Activated CD8-positive, alpha-beta memory T cell treated with anti-CD3 and anti-CD28 coated beads, Interleukin-2, amount 10 ng/mL, durations not matched to agents 7 days and 5 days (primary cell): ENCODE results near the gene OXTR. TPM values are rescaled to one million over a fixed set of nuclear protein-coding genes. Genes with fewer than 3 reads are reported as not detected.

Experiments
- ATAC-seq: fragments of 150-1000 bp; cut with Tn5 transposase; one replicate; pipeline ENCODE4 v1.10.0; 2021; ENCODE audit warnings: moderate library complexity
- CTCF ChIA-PET: fragments of 350-600 bp; sonication (Branson Sonifier 250); formaldehyde crosslinking; loops from one replicate; lab custom pipeline; 2021; ENCODE audit warnings: antibody characterized with exemption; lab: Charles Lee
- DNase-seq: peaks from one replicate; pipeline ENCODE4 v3.0.0-alpha.2; 2020
- H3K27ac Mint-ChIP-seq: one replicate; pipeline ENCODE4 v1.8.0; 2021; ENCODE audit warnings: mild to moderate bottlenecking, mixed read lengths
- H3K27me3 Mint-ChIP-seq: one replicate; pipeline ENCODE4 v1.8.0; 2021; ENCODE audit warnings: mixed read lengths
- H3K36me3 Mint-ChIP-seq: one replicate; pipeline ENCODE4 v1.8.0; 2021; ENCODE audit warnings: mild to moderate bottlenecking, mixed read lengths
- H3K4me1 Mint-ChIP-seq: one replicate; pipeline ENCODE4 v1.8.0; 2021; ENCODE audit warnings: mixed read lengths
- H3K4me3 Mint-ChIP-seq: one replicate; pipeline ENCODE4 v1.8.0; 2021; ENCODE audit warnings: mild to moderate bottlenecking, moderate library complexity, mixed read lengths
- H3K9me3 Mint-ChIP-seq: one replicate; pipeline ENCODE4 v1.8.0; 2022; ENCODE audit warnings: low read depth, mixed read lengths
- total RNA-seq, 2 experiments: library from RNA; stranded (reverse); gene quantifications; one replicate each; pipeline ENCODE4 v1.2.3, GENCODE V29; 2021

Gene OXTR
- total RNA-seq, 2 experiments from 2014 or later, result 1.3 to 1.4 TPM

DNA sequence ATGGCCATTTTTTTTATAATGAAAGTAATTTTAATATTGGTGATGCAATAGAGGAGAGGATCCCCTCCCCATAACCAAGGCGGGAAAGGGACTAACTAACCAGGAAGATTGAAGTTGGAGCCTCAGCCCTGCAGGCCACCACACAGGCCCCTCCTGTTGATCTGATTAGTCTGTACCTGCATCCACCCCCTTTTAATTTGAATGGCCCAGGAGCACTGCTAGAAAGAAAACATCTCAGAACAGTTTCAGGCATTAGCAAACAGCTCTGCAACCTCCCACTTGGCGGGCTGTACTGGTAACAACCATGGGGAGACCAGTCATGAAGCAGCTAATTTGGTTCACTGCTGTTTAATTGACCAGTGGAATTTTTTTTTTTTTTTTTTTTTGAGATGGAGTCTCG lies 25.5 kb downstream of the OXTR start:
- Mint-ChIP-seq H3K27me3 (peaks cover 10% of the 10 kb centered on the region), H3K36me3 (no peaks in the 10 kb centered on the region), H3K4me1 (peaks cover 5% of the 10 kb centered on the region), H3K27ac (no peak overlapping the region), H3K9me3 (no peaks in the 10 kb centered on the region), H3K4me3 (no peak overlapping the region)
- DNase-seq, result no peak
- CTCF ChIA-PET, result interaction anchor here (0.6 to 1.5 kb wide), 2 partner anchors 26 to 79 kb away, joined by 3 to 4 read pairs; partner anchors contain the start of gene OXTR
- no peak for ATAC-seq

DNA sequence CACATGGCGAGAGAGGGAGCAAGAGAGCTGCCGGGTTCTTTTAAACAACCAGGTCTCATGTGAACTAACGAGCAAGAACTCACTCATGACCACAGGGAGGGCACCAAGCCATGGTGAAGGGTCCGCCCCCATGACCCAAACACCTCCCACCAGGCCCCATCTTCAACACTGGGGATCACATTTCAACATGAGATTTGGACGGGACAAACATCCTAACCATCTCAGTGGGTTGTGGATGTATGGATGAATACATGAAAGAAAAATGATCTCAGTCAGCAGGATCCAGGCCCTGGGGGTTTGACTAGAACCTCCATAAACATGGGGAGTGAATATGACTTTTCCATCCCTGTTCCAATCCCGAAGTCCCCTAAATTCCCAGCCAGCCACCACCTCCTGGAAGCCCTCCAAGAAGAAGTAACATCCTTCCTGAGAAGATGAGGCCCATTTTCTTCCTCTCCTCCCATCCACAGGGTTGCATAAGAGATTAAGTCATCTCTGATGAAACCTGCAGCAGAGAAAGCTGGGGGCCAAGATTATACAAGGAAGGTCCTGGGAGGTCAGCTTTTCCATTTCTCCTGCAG lies 26.3 kb downstream of the OXTR start:
- Mint-ChIP-seq H3K4me1 (peaks cover 5% of the 10 kb centered on the region), H3K9me3 (no peaks in the 10 kb centered on the region)

DNA sequence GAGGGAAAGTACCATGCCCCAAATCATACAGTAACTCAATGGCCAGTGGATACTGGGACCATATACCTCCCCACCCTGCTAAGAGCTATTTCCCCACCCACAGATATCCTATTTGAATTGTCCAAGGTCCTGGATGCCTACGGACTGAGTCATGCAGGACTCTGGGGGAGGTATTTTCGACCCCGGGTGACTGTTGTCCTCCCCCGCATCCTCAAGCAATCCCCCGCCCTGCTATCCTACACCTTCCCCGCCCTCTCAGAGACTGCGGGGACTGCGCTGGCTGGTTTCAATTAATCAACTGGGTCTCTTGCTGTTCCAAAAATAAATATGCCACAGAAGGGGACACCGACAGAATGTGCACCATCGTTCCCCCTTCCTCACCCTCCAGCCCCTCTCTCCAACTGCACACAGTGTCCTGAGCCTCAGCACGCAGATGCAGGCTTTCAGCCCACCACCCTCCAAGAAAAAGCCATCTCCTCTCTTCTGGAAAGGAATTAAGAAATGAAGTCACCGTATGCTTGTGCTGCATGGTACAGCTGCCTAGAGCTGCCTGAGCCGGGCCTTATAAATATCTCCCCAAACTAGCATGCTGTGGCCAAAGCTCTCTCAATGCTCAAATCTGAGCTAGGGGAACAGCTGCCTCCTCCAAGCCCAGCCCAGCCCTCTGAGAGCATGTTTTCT lies 27.7 kb downstream of the OXTR start:
- H3K27ac Mint-ChIP-seq, result no peak overlapping the region

More for the DNA sequence above, 26.3 kb downstream of the OXTR start:
- ATAC-seq (no peak), DNase-seq (no peak)
- H3K36me3 Mint-ChIP-seq, result no peaks in the 10 kb centered on the region
- H3K27me3 Mint-ChIP-seq, result peaks cover 10% of the 10 kb centered on the region
- H3K27ac Mint-ChIP-seq, result no peak overlapping the region
- CTCF ChIA-PET, result interaction anchor here (1.5 kb wide), 1 partner anchor 27 kb away, joined by 4 read pairs; the partner anchor contains the start of gene OXTR
- H3K4me3 Mint-ChIP-seq, result no peak overlapping the region

DNA sequence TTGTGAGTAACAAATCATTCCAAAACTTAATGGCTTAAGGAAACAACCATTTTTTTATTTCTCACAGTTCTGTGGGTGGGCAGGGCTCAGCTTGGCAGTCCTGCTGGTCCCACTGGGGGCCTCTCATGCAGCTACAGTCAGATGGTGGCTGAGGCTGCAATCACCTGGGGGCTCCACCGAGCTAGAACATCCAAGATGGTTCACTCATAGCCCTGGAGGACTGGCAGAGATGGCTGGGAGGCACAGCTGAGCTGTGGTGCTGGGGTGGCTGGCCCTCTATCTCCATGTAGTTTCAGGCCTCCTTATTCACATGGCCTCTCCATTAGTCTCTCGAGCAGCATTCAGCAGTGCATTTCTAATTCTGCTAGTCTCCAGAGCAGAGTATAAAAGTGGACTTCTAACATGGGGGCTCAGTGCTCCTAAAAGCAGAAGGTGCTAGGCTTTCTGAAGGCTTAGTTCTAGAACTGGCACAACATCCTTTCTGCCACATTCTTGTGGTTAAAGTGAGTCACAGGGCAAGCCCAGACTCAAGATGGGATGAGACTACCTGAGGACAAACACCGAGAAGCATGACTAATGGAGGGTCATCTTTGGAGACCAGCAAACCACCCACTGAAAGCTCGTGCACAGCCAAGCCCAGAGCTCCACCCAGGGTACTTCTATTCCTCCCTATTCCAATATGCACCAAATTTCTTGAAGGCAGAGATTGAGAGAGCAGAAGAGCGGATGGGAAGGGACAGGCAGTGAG lies 29.5 kb downstream of the OXTR start:
- Mint-ChIP-seq H3K27me3 (peaks cover 10% of the 10 kb centered on the region), H3K36me3 (no peaks in the 10 kb centered on the region), H3K4me3 (no peak overlapping the region), H3K9me3 (no peaks in the 10 kb centered on the region), H3K4me1 (peaks cover 5% of the 10 kb centered on the region), H3K27ac (no peak overlapping the region)
- CTCF ChIA-PET, result interaction anchor here (0.7 to 1.4 kb wide), 2 partner anchors 29 to 30 kb away, joined by 3 read pairs; partner anchors contain the start of gene OXTR
- ATAC-seq (peak; percentile 42), DNase-seq (no peak)

More for the DNA sequence above, 27.7 kb downstream of the OXTR start:
- Mint-ChIP-seq H3K27me3 (peaks cover 10% of the 10 kb centered on the region), H3K4me3 (no peak overlapping the region), H3K9me3 (no peaks in the 10 kb centered on the region), H3K36me3 (no peaks in the 10 kb centered on the region), H3K4me1 (peaks cover 5% of the 10 kb centered on the region)
- ATAC-seq (no peak), DNase-seq (no peak)
- CTCF ChIA-PET, result no interaction called here

DNA sequence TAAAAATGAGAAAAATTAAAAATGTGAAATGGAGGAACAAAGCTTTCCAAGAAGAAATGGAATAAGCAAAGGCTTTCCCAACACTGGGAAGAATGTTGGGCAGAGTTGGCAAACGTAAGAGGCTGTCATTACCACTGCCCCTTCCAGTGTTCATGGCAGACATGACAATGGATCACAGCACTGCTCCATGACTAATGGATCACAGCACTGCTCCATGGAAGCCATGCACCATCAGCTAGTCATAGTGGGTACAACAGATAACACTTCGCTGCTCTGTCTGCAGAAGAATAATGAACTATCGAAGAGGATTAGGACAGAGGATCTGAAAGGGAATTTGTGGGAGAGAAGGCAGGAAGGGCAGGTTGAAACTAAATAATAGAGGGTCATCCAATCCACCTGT lies 30.8 kb downstream of the OXTR start:
- Mint-ChIP-seq H3K4me1 (peaks cover 5% of the 10 kb centered on the region), H3K36me3 (no peaks in the 10 kb centered on the region), H3K27ac (no peak overlapping the region), H3K27me3 (peaks cover 10% of the 10 kb centered on the region), H3K9me3 (no peaks in the 10 kb centered on the region), H3K4me3 (no peak overlapping the region)
- DNase-seq (no peak), ATAC-seq (no peak)
- CTCF ChIA-PET, result interaction anchor here (1.4 kb wide), 1 partner anchor 31 kb away, joined by 3 read pairs; the partner anchor contains the start of gene OXTR

DNA sequence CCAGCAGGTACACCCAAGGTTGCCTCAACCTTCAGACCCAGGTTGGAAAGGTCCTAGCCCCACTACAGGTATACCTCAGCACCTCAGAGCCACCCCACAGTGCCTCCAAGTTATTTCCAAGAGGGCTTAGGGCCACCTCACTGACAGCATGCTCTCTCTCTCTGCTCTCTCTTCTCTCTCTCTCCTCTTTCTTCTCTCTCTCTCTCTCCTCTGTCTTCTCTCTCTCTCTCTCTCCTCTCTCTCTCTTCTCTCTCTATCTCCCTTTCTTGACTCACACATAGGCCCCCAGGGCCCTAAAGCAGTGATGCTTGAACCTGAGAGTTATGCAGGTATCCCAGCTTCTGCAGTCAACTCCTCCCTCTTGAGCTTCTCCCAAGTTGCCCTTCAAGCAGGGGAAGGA lies 31.6 kb downstream of the OXTR start:
- Mint-ChIP-seq H3K9me3 (no peaks in the 10 kb centered on the region), H3K36me3 (no peaks in the 10 kb centered on the region), H3K27ac (no peak overlapping the region), H3K4me1 (peaks cover 5% of the 10 kb centered on the region), H3K27me3 (peaks cover 10% of the 10 kb centered on the region), H3K4me3 (no peak overlapping the region)
- CTCF ChIA-PET, result interaction anchor here (1.0 kb wide), 1 partner anchor 17 kb away, joined by 3 read pairs; no protein-coding TSS in a partner anchor
- ATAC-seq (no peak), DNase-seq (no peak)

DNA sequence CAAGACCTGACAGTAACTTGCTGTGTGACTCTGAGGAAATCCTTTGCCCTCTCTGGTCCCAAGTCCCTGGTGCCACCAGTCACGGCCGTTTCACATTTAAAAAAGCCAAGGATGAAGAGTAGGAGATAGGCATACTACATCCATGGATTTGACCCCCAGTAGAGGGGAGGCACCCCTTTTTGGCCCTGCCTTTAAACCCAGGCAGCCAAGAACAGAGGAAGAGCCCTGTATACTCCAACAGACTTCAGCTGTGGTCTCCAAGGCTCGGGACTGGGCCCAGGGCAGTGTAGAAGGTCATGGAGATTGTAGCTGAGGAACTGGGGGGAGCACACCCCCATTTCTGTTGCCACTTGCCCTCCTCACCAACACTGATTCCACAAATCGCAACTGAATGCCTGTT lies 32.1 kb downstream of the OXTR start:
- H3K27me3 Mint-ChIP-seq, result peaks cover 10% of the 10 kb centered on the region
- H3K9me3 Mint-ChIP-seq, result no peaks in the 10 kb centered on the region
- H3K27ac Mint-ChIP-seq, result no peak overlapping the region
- H3K36me3 Mint-ChIP-seq, result no peaks in the 10 kb centered on the region
- peaks cover 5% of the 10 kb centered on the region for H3K4me1 Mint-ChIP-seq
- H3K4me3 Mint-ChIP-seq, result no peak overlapping the region
- ATAC-seq (no peak), DNase-seq (no peak)
- CTCF ChIA-PET, result interaction anchor here (1.0 kb wide), 1 partner anchor 17 kb away, joined by 3 read pairs; no protein-coding TSS in a partner anchor

DNA sequence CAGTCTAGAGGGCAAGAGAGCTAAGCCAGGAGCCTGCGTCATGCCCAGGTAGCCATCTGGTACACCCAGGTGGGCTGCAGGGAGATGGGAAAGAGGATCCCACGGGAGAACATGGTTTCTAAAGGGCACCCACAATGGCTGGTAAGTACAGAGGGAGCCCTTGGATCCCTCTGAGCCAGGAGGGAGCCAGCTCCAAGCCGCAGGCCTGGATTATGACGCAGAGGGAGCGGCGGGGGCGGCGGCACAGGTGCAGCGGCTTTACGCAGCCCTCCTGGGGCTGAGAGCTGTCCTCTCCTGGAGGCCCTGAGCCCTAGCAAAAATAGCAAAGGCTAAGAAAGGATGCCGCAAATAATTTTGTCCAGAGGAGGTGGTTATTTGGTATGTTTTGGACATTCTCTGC lies 33.0 kb downstream of the OXTR start:
- ATAC-seq (no peak), DNase-seq (no peak)
- Mint-ChIP-seq H3K9me3 (no peaks in the 10 kb centered on the region), H3K4me3 (no peak overlapping the region), H3K36me3 (no peaks in the 10 kb centered on the region), H3K27me3 (peaks cover 3% of the 10 kb centered on the region), H3K27ac (no peak overlapping the region), H3K4me1 (peaks cover 5% of the 10 kb centered on the region)
- CTCF ChIA-PET, result no interaction called here

DNA sequence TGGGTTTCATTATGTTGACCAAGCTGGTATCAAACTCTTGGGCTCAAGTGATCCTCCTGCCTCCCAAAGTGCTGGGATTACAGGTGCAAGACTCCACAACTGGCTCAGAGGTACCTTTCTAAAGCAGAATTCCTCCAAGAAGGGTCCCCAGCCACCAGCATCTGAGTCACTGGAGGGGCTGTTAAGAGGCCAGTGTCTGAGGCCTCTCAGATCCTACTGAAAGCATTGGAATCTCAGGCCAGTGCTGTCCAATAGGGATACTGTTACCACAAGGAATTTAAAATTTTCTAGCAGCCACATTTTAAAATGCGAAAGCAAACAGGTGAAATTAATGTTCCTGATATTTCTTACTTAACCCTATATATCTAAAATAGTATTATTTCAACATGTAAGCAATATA lies 34.5 kb downstream of the OXTR start:
- H3K4me1 Mint-ChIP-seq, result no peaks in the 10 kb centered on the region
- DNase-seq (no peak), ATAC-seq (no peak)
- no peaks in the 10 kb centered on the region for H3K36me3 Mint-ChIP-seq
- CTCF ChIA-PET, result no interaction called here
- H3K4me3 Mint-ChIP-seq, result no peak overlapping the region
- H3K27me3 Mint-ChIP-seq, result peaks cover 2% of the 10 kb centered on the region
- H3K27ac Mint-ChIP-seq, result no peak overlapping the region
- no peaks in the 10 kb centered on the region for H3K9me3 Mint-ChIP-seq

DNA sequence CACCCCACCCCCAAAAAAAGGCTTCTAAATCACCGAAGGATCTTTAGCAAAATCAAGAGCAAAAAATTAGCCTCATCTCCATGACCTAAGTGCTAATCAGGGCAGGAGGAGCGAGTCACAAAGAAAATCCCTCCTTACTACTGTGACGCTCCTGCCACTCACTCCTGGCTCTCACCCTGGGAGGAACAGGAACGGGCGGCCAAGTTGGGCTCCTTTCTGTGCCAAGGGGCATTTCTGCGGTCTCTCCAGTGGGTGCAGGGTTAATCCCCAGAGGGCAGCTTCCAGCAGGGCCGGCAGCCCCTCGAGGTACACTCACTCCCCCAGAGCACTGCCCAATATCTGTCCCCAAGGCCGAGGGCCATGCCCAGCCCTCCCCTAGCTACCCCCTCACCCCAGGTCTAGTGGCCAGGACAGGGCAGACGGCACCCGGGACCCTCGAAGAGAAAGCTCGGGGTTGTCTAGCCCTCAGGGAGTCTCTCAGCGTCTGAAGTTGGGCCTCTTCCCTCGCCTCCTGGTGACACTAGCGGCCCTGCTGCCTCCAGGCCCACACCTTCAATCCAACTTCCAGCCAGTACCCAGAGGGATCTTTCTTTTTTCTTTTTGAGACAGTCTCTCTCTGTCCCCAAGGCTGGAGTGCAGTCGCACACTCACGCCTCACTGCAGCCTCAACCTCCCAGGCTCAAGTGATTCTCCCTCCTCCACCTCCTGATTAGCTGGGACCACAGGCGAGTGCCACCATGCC lies 35.1 kb downstream of the OXTR start:
- Mint-ChIP-seq H3K9me3 (no peaks in the 10 kb centered on the region), H3K27me3 (peaks cover 2% of the 10 kb centered on the region), H3K27ac (no peak overlapping the region), H3K4me1 (no peaks in the 10 kb centered on the region), H3K36me3 (no peaks in the 10 kb centered on the region), H3K4me3 (no peak overlapping the region)
- DNase-seq (no peak), ATAC-seq (no peak)
- CTCF ChIA-PET, result no interaction called here

DNA sequence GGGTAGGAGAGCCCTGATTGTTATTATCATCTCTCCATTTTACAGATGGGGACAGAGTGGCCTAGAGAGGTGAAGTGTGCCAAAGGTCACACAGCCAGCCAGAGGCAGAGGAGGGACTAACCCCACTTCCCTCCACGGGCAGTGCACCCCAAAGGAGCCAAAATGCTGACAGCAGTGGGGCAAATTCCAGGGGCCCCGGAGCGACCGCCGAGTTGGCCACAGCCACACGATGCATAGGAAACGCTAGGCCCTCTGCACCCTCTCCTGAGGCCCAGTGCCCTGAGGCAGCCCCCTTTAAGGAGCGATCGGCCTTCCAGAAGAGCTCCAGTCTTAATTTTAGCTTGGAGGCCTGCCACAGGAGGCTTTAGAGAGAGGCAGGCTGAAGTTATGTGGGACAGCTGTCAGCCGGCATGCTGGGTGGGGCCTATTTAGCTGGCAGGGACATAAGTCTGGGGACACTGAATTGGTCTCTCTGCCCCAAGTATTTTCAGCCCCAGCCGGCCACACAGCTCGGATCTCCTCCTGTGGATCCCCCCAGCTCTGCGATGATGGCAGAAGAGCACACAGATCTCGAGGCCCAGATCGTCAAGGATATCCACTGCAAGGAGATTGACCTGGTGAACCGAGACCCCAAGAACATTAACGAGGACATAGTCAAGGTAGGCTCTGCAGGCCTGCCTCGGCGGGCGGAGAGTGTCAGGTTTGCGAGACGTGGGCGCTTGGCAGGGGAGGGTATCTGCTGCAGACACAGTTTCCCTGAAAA lies 35.9 kb downstream of the OXTR start, which contains the start of gene CAV3:
CAV3 (plus strand) TSS at position 471 of the 763 bp plus-strand sequence; CDS start at position 546, 75 bp downstream.
- no peak for ATAC-seq
- H3K9me3 Mint-ChIP-seq, result no peaks in the 10 kb centered on the region
- CTCF ChIA-PET, result interaction anchor here (1.0 kb wide), 1 partner anchor 36 kb away, joined by 4 read pairs; the partner anchor contains the start of gene OXTR

DNA sequence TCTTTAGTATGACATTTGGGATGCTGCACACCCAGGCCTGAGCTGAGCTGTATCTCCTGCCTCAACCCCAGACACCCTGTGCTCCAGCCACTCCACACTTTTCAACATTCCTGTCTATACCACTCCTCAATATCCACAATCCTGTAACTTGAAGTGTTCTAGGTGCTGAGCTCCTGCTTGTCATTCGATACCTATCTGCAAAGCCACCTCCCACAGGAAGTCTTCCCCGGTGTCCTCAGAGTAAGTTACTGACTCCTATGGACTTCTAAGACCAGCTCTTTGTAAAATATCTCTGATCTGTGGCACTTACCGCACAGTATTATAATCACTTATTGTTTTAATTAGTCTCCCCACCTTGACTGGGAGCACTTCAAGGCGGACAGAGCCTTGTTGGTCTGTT lies 37.0 kb downstream of the OXTR start:
- Mint-ChIP-seq H3K36me3 (no peaks in the 10 kb centered on the region), H3K27ac (no peak overlapping the region), H3K9me3 (no peaks in the 10 kb centered on the region), H3K4me3 (no peak overlapping the region), H3K27me3 (peaks cover 2% of the 10 kb centered on the region), H3K4me1 (no peaks in the 10 kb centered on the region)
- no peak for DNase-seq
- no peak for ATAC-seq
- CTCF ChIA-PET, result no interaction called here

More for the DNA sequence above, 35.9 kb downstream of the OXTR start, which contains the start of gene CAV3:
- no peak within 1 kb of the TSS for H3K27ac Mint-ChIP-seq
- peaks cover 2% of the 10 kb centered on the region for H3K27me3 Mint-ChIP-seq
- no peak within 1 kb of the TSS for H3K4me3 Mint-ChIP-seq
- DNase-seq, result no peak
- H3K4me1 Mint-ChIP-seq, result no peaks in the 10 kb centered on the region
- no peaks in the 10 kb centered on the region for H3K36me3 Mint-ChIP-seq
